Stimulated activated CD4-positive, alpha-beta T cell treated with anti-CD3 and anti-CD28 coated beads, Interleukin-15, amount 100 ng/mL, for 1 hour (primary cell): Measurements from ENCODE around the gene GPX3.

Experiments
- DNase-seq, 2 donors: peaks; one replicate each; pipeline ENCODE4 v3.0.0-alpha.2; 2020; ENCODE audit warnings: low read depth in 1 of 2, low spot score in 1 of 2

GPX3 gene

DNA sequence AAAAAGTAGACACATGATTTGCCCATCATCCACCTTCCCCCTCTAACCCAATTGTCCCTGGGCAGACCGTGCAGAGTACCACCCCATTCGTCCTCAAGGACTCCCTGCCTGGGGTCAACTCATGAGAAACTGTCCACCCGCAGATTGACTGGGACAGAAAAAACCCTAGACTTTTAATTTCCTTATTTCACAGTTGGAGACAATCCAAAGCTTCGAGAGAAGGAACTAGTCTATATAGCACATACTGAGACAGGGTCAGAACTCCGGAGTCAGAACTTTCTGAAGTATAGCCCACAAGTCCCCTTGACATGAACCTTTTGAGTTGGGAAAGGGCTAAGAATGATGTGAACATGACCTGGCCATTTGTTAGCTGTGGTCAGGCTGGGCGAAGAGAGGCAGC lies 7.5 kb upstream of the GPX3 start:
- no peak for DNase-seq

DNA sequence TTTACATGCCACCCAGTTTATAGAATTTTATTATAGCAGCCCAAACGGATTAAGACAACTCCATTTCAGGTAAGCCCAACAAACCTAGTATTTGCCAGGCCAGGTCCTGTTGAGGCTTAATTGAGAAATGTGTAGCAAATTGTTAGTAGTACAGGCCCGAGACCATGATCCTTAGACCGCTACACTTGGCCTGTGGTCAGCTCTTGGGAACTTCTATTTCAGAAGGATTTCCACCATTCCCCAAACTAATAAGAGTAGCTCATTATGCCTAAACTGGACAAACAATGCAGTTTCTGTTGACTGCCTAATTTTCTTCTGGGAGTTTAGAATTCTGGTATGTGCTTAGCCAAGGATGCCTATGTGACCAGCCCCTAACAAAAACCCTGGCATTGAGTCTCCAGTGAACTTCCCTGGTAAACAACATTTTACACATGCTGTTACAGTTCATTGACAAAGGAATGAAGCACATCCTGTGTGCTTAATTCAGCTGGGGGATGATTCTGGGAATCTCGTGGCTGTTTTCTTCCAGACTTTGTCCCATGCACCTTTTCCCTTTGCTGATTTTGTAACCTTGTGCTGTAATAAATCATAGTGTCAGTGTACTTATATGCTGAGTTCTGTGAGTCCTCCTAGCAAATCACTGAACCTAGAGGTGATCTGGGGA lies 5.6 kb upstream of the GPX3 start:
- DNase-seq = no peak

DNA sequence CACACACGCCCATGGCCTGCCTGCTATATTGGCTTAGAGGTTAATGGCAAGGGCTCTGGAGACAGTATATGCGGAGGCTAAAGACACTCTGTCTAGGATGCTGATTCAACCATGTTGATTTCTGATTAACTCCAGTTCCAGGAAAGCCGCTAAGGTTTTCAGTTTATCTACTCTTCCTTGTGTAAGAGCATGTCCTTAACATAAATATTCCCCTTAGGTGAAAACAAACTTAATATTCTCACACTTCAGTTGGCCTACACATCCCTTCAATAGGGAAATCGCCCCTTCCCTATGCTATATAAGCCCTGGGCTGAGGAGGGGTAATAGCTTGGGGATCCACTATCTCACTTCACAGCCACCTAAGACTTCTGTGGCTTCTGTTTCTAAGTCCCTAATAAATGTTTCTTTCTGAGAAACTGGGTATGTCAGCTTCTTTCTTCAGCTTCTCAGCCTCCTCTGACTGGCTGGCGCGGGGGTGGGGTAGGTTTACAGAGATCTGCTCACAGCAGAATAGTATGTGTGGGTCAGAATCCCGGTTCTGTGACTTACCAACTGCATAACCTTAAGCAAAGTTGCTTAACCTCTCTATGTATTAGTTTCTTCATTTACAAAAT lies 4.3 kb upstream of the GPX3 start:
- DNase-seq = no peak

DNA sequence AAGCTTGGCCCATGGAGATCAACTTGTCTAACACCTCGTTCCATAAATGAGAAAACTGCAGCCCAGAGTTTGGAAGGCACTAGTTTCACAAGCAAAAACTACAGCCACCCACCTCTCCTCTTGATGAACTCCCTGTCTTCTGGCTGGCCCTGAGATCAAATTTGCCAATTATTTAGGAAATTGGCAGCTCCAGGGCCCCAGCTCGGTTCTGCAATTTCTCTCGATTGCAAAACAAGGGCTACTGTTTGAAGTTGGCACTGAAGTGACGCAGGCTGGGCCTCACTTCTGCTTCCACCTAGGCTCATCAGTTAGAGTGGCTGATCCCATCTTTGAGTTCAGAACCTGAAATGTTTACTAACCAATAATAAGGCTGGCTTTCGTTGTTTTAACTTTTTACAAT lies 3.7 kb upstream of the GPX3 start:
- DNase-seq = no peak

DNA sequence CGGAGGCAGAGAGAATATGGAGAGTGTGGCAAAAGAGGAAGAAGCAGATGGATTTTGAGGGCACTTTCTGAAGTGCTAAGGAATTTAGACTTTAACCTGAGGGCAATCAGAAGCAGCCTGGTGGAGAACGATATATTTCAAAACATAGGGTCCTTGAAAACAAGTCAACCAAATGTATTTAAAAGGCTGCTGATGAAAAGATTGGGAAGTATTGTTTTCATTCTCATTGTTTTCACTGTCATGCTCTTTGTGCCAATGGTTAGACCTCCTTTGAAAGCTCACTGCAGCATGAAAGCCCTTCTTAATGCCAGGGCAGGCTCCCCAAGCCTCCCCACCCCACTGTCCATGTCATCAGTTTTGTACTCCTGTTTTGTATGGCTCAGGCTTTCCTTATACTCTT lies 2.5 kb upstream of the GPX3 start:
- DNase-seq = no peak

DNA sequence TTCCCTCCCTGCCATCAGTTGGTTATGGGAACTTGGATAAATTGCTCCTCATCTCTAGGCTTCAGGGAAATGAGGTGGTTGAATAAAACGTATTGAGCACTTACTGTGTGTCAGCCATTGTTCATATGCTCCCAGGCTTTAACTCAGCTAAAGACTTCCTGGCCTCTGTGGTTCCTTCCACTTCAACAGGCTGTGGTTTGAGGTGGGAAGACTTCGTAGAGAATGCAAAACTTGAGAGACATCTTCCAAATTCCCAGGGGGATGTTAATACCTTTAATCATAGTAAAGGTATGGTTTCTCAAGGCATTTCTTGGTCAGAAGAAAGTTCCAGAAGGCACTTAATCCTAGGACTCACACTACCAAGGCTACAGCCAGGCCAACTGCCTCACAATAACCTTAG lies 1.5 kb upstream of the GPX3 start:
- no peak for DNase-seq

DNA sequence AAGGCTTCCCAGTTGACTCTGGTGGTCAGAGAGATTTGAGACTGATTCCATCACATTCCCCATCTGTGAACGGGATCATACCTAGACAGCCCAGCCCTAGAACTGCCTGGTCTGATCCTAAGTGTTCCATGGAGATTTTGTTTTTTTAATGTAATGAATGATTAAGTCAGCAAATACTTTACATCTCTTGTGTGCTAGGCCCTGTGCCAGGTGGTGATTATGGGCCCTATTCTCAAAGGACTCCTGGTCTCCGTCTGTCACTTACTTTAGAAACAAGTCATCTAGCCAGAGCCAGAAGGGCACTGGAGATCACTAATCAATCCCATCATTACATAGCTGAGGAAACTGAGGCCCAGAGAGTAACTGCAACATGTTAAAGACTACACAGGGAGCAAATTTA lies 1.1 kb upstream of the GPX3 start:
- DNase-seq = no peak

DNA sequence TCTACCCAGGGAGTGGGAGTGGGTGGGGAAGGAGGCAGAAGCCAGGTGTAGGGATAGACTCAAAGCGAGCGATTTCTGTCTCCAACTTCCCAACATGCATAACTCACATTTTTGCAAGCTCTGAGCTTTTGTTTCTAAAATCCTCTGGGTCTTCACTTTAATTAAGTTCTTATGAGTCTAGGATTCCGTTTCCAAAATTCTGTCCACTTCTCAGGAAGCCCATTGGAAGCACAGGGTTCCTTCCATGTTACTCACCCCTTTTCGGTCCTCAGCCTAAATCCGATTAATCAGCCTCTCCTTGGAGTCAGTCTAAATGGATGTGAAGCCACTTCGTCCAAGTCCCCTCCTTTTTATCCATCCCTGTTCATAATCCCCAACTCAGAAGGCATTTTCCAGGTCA lies 1.4 kb downstream of the GPX3 start:
- no peak for DNase-seq

DNA sequence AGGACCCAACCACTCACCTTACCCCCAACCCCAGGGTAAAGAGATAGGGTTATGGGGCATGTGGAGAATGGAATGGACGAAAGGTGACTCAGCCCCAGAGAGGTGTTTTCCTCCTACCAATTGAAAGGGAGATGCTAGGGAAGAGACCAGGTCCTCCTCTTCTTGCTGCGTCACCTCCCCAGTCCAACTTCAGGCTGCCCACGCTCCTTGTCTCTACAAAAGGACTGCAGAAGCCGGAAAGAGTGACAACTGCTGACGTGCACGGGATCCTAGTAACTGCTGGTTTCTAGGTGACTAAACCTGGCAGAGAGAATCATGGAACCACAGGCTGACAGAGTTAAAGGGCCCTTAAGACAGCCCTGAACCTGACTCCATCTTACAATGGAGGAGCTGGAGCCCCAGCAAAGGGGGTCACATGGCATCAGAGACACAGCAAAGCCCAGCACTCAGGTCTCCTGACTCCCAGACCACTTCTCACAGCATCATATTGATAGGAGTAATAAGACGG lies 2.2 kb downstream of the GPX3 start:
- DNase-seq = no peak

DNA sequence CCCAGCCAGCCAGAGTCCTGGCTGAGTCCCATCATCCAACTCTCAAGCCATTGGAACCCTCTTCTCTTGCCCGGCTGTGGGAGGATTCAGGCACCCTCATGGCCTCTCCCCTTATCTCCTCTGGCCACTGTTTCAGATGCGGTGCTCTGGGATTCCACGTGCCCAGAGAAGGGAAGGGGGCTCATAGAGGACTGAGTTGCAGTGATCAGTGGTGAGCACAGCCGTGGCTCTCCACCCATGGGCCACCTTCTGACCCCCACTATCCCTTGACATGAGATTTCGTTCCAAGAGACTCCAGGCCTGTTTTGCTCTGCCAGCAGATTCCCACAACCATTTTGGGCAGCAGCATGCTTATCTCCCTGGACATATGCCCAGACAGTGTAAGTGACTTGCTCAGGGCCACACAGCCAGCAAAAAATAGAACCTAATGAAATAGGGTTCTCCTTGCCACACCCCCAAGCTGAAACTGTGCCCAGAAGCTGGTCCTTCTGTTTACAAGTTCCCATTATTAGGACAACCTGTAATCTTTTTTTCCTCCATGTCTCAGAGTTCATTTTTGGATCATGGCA lies 2.7 kb downstream of the GPX3 start:
- DNase-seq = no peak

DNA sequence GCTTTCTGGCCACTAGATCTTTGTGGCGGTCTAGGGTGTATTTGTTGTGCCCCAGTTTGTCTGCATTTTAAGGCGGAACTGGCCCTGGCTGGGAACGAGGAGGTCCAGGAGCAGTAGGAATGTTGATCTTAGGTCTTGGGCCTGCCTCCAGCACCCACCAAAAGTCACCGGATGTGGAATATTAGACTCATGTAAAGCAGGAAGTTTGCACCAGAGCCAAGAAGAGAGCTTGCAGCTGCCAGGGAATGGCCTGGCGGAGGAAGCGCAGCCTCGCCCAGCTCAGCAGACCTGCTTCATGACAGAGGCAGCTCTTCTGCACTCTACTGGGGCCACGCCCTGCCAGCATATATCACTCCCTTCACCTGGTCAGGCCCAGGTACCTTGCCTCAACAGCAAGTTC lies 3.3 kb downstream of the GPX3 start:
- no peak for DNase-seq

DNA sequence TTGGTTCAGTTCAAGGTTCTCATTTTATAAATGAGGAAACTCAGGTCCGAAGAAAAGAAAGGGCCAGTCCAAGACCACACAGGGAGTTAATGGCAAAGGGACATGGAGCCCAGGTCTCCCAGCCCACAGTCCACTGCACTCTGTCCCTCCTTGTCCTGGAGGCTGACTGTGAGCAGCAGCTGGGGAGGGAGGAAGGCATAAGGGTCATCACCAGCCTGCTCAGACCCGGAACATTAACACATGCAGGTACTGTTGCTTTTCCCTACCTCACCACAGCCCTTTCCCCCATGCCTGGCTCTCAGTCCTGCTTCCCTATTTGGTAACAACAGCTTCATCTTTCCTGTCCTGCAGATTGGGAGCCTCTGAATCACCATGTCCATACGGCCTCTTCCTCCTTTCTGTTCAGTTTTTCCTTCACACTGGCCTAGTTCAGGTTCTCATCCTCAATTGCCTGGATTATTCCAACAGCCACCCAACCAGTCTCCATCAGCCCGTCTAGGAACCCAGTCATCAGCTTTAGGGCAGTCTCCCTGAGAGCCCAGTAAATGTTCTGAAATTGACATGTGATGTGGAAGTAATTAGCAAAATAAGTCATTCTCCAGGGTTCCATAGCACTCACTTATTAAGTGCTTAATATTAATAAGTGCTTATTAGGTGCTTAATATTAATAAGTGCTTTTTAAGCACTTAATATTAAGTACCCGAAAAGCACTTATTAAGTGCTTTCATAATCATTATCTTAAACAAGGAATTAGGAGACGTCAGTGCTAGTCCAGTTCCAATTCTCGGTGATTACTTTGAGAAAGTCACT lies 4.3 kb downstream of the GPX3 start:
- no peak for DNase-seq

DNA sequence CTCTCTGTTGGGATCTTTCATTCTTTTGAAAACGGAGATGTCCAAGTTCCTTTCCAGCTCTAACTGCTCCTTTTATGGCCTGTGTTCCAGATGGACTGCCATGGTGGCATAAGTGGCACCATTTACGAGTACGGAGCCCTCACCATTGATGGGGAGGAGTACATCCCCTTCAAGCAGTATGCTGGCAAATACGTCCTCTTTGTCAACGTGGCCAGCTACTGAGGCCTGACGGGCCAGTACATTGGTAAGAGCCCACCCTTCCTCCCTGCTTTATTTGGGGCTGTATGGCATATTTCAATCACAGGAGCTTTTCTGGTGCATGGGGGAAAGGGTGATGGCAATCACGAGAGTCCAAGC lies 4.8 kb downstream of the GPX3 start:
- no peak for DNase-seq

DNA sequence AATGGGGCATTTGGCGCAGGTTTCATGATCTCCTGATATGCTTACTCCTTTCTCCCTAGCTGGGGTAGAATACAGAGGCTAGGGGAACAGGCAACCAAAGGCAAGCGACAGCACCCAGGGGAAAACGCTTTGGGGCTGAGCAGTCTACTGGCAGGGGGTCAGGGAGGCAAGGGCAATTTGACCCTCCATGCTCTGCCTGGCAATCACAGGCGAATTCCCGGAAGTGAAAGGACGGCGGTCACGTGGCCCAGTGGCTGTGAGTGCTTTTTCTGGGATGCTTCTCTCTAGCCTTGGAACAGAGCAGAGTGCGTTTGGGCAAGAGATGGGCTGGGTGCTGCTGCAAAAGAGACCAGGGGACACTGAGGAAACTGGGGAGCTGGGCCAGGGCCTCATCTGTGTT lies 5.7 kb downstream of the GPX3 start:
- DNase-seq = no peak

DNA sequence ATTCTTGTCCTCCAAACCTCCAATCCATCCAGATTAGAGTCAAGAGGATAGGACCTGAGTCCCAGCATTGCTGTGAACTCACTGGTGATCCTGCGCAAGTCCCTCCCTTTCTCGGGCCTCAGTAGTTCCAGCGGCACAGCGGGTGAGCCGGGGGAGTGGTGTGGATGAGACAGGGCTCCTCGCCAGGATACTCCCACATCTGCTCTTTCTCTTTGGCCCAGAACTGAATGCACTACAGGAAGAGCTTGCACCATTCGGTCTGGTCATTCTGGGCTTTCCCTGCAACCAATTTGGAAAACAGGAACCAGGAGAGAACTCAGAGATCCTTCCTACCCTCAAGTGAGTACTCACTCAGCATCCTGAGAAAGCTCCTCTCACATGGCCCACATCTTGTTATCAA lies 6.3 kb downstream of the GPX3 start:
- no peak for DNase-seq

DNA sequence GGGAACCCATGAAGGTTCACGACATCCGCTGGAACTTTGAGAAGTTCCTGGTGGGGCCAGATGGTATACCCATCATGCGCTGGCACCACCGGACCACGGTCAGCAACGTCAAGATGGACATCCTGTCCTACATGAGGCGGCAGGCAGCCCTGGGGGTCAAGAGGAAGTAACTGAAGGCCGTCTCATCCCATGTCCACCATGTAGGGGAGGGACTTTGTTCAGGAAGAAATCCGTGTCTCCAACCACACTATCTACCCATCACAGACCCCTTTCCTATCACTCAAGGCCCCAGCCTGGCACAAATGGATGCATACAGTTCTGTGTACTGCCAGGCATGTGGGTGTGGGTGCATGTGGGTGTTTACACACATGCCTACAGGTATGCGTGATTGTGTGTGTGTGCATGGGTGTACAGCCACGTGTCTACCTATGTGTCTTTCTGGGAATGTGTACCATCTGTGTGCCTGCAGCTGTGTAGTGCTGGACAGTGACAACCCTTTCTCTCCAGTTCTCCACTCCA lies 7.6 kb downstream of the GPX3 start:
- no peak for DNase-seq

DNA sequence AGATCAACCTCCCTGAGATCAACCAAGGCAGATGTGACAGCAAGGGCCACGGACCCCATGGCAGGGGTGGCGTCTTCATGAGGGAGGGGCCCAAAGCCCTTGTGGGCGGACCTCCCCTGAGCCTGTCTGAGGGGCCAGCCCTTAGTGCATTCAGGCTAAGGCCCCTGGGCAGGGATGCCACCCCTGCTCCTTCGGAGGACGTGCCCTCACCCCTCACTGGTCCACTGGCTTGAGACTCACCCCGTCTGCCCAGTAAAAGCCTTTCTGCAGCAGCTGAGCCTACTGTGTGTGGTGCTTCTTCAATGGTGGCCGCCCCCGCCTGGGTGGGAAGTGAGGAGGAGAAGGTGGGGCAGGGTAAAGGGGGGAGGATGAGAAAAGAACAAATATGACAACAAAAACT lies 8.3 kb downstream of the GPX3 start:
- no peak for DNase-seq

DNA sequence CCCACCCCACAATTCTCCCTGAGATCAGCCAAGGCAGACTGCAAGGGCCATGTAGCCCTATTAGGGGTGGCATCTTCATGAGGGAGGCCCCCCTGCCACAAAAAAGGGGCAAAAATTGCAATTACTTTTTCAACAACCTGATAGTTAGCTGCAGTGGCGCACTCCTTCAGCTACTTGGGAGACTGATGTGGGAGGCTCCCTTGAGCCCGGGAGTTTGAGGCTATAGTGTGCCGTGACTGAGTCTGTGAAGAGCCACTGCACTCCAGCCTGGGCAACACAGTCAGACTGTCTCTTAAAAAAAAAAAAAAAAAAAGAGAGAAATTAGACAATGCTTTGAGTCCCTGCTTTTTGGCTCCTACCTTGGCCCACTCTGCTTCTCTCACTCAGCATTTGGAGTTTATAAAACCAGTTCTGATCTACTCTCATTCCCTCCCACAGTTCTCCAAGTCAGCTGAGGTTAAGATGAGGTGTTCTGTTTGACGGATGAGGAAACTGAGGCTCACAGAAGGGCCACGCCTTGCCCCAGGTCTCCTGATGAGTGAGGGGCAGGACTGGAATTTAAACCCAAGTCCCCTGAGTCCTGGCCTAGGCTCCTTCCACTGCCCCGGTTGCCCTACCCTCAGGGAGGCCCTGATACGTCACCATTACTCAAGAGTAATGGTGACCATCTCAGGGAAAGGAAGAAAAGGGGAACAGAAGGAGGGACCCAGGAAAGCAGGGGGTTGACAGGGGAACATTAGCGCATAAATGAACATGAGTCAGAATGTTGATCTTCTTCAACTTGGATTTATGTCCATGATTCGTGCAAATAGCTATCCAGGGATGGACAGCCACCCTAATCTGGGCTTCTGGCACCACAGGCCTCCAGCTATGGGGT lies 9.0 kb downstream of the GPX3 start:
- no peak for DNase-seq

DNA sequence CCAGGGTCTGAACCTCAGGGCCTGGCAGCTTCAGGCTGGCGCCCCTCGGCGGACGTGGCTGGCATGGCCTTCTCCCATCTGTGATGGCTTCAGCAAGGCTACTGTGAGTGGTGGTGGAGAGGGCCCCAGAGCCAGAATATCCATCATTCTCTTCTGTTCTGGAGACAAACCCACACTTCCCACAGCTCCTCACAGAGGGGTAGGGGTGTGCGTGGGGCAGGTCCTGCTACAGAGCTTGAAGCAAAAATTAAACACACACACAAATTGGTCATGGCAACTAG lies 9.6 kb downstream of the GPX3 start:
- DNase-seq = no peak

DNA sequence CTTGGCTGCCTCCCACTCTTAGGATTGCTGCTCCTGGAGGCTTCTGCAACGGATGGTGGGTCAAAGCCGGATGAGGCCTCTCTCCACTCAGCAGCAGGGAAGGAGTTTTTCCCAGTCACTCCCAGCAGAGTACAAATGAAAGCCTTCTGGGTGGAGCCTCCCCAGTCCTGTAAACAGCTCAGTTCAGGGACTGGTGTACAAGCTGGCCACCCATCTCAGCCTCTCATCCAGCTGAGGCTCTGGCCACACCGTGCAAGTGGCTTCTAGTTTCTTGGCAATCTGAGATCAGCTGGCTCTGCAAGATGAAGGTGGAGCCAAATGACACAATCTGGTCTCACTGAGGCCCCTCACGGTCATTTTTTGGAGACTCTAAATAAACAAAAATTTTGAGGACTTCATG lies 10.0 kb downstream of the GPX3 start:
- DNase-seq = no peak

DNA sequence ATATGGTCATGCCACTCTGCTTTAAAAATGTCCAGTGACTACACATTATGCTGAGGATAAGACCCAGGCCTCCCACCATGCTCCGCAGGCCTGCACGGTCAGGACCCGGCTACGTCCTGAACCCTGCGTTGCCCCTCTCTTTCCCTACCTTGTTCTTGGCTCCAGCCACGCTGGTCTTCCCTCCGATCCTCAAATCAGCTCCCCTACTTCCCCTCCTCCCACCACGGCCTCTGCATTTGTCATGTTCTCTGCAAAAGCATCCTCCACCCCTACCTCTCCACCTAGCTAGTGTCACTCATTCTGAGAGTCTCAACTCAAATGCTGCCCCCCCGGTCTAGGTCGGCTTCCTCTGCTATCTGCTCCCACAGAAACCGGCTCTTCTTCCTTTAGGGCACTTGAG lies 11.2 kb downstream of the GPX3 start:
- no peak for DNase-seq
